GM18951 (cell line): ENCODE results near the gene C2orf15.

Experiments used
- POLR2A ChIP-seq: IDR thresholded peaks from 4 replicates; pipeline ENCODE4 v1.6.1; 2011; ENCODE audit warnings: mild to moderate bottlenecking; ENCODE audit not compliant: insufficient read length, insufficient read depth; ENCODE audit errors: extremely low read depth
- in situ Hi-C: fragments of 300-500 bp; cut with MboI; formaldehyde crosslinking; loops from one replicate; pipeline ENCODE4 v1.12.0; 2022; ENCODE audit warnings: low sequenced_read_pairs, mixed read lengths, inconsistent platforms; ENCODE audit not compliant: unreplicated experiment

Gene C2orf15

DNA sequence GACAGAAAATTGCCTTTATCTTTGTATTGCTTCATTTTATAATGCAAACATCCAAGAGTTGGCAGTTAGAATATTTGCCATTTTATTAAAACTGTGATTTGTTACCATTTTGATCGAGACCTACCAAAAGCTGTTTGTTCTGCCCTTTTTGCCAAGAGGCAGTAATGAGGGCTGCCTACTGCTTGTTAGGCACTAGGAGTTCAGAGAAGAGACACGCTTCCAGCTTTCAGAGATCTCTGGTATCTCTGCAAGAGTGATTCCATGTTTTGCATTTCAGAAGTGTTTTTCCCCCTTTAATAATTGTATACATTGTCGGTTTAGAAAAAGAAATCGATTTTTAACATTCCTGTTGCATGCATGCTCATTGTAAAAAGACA, 40.1 kb downstream of the C2orf15 start:
- in situ Hi-C loops: loop anchor here (25.0 kb wide), 1 partner anchor 306 kb away; the partner anchor contains the start of gene REV1
- no peak for TF ChIP-seq POLR2A

DNA sequence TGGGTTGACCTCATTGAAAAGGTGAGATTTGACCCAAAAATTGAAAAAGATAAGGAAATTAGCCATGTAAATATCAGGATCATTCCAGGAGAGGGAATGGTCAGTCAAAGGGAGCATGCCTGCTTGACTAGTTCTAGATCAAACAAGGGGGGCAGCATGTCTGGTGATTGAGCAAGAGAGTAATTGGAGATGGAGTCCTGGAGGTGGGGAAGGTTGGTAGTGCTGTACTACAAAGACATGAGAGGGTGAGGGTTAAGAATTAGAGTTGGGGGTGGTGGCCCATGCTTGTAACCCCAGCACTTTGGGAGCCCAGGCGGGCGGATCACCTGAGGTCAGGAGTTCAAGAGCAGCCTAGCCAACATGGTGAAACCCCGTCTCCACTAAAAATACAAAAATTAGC, 41.5 kb downstream of the C2orf15 start:
- no peak for TF ChIP-seq POLR2A
- in situ Hi-C loops: loop anchor here (25.0 kb wide), 1 partner anchor 304 kb away; the partner anchor contains the start of gene REV1

DNA sequence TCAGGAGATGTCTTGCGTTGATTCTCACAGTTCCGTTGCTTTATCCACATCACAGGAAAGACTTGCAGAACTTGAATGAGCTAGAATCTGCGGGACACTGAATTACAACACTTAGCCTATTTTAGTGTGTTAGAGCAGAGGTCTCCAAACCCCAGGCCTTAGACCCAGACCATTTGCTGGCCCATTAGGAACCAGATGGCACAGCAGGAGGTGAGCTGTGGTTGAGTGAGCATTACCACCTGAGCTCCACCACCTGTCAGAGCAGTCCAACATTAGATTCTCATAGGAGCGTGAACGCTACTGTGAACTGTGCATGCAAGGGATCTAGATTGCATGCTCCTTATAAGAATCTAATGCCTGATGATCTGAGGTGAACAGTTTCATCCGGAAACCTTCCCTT, 43.3 kb downstream of the C2orf15 start:
- in situ Hi-C loops: loop anchor here (25.0 kb wide), 1 partner anchor 302 kb away; the partner anchor contains the start of gene REV1
- no peak for TF ChIP-seq POLR2A

DNA sequence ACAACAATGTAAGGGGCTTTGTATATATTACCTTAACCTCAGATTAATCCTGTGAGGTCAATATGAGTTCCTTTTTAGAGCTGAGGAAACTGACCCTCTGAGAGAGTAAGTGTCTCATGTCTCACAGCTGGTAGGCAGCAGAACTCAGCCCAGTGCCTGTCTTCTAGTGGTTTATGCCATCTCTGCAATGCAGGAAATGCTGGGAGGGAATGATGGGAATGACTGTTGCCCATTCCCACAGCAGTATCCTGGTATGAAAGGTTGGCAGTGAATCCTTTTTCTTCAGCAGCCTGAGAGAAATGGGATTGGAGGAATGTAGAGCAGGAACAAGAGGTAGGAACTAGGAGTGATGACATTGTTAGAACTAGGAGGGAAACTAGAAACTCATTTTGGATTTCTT, 45.5 kb downstream of the C2orf15 start:
- no peak for TF ChIP-seq POLR2A
- in situ Hi-C loops: loop anchor here (25.0 kb wide), 1 partner anchor 300 kb away; the partner anchor contains the start of gene REV1

DNA sequence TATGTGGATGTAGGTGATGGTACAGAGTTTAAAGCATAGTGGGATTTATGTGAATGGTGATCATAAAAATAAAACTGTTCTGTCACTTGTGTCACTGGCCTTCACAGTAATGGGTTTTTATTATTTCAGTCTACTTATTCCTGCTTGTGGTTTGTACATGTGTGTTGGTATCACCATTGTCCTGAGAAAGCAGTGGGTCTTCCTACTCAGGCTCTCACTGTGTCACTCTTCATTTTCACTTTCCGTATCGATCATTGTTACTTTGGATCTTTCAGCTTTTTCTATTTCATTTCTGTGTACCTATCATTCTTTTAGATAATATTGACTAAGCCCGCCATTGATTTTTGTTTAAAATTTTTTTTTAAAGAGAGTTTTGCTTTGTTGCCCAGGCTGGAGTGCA, 46.9 kb downstream of the C2orf15 start:
- TF ChIP-seq POLR2A: no peak
- in situ Hi-C loops: loop anchor here (25.0 kb wide), 1 partner anchor 299 kb away; the partner anchor contains the start of gene REV1

DNA sequence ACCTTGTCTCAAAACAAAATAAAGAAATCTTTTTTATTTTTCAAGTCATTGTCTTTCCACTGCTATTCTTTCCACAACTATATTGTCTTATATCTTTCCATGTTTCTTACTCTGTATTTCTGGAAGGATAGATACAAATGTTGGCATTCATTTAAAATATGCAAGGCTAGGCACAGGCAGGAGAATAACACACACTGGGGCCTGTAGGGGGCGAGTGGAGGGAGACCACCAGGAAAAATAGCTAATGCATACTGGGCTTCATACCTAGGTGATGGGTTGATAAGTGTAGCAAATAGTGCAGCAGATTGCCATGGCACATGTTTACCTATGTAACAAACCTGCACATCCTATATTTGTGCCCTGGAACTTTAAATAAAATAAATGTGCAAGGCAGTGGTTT, 49.0 kb downstream of the C2orf15 start:
- in situ Hi-C loops: loop anchor here (25.0 kb wide), 1 partner anchor 297 kb away; the partner anchor contains the start of gene REV1
- no peak for TF ChIP-seq POLR2A

DNA sequence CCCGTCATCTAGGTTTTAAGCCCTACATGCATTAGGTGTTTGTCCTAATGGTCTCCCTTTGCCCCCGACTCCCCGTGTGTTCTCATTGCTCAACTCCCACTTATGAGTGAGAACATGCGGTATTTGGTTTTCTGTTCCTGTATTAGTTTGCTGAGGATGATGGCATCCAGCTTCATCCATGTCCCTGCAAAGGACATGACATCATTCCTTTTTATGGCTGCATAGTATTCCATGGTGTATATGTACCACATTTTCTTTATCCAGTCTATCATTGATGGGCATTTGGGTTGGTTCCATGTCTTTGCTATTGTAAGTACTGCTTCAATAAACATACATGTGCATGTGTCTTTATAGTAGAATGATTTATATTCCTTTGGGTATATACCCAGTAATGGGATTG, 50.9 kb downstream of the C2orf15 start:
- in situ Hi-C loops: loop anchor here (25.0 kb wide), 1 partner anchor 295 kb away; the partner anchor contains the start of gene REV1

DNA sequence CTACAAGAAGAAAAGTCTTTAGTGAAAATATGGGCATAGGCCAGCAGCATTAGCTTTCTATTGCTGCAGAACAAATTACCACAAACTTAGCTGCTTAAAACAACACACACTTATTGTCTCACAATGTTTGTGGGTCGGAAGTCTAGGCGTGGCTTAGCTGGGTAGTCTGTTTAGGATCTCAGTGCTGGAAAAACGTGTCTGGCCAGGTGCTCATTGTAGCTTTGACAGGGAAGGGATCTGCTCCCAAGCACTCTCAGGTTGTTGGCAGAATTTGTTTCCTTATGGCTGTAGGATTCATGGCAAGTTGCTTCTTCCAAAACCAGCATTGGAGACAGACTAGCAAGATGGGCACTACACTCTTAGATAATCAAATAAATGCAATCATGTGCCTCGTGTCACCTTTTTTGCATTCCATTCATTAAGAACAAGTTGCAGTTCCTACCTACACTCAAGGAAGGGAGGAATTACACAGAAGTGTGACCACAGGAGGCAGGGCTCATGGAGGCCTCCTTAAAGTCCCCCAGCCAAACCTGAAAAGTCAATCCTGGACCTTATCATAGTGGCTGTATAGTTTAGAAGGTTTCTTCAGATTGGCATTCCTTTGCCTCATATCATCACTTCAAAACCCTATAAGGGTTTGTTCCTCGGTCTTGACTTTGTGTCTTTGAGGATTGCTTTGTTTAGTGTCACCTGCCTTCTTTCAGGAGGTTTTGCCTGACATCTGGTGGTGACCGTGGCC, 56.8 kb downstream of the C2orf15 start:
- in situ Hi-C loops: loop anchor here (25.0 kb wide), 1 partner anchor 289 kb away; the partner anchor contains the start of gene REV1
- no peak for TF ChIP-seq POLR2A

DNA sequence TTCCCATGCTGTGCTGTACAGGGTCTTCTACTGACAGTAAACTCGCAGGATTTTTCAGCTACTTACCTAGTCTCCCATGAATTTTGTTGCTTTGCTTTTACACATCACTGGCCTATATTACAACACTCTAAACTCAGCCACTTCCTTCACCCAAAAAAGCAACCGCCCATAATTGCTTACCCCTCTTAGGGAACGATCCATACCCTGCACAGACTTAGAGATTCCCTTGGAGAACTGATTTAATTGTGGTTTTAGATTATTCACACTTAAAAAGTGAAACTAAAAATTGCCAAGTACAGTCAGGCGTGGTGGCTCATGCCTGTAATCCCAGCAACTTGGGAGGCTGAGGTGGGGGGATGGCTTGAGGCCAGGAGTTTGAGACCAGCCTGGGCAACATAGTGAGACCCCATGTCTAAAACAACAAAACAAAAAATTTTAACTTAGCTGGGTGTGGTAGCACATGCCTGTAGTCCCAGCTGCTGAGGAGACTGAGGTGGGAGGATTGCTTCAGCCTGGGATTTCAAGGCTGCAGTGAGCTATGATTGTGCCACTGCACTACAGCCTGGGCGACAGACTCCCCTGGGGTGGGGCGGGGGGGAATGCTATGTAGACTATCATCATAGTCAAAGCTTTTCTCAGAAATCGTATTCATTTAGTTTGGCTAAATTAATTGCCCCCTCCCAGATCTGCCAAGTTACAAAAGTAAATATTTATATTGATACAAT, 58.7 kb downstream of the C2orf15 start:
- no peak for TF ChIP-seq POLR2A

More for the DNA sequence above, 58.7 kb downstream of the C2orf15 start:
- in situ Hi-C loops: no loop called here
